ENCODE measurements around the gene OR1L8. TPM values are rescaled to one million over a fixed set of nuclear protein-coding genes. Genes with fewer than 3 reads are reported as not detected.

OR1L8 gene
- total RNA-seq, 4 donors from 2014 or later = not detected

DNA sequence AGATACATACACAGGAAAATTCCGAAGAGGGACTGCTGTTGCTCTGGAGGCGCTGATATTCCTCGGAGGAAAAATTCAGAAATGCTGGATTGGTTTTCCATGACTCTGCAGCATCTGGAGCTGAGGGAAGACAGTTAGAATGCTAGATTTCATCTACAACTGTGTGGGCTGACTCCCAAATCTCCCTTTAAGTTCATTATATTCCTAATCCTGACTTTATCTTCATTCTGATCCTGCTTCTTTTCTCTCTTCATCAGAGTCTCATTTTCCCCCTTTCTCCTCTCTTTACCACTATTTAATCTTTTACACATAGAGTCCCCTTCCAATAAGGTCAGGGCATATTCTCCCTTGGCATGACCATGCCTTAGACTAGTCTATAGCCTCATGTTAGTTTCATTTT is 56.0 kb downstream of the OR1L8 start, which contains the start of gene OR1N1:
Gene OR1N1 (minus strand): TSS at position 101 of the 400 bp plus-strand sequence. CDS start 0 bp downstream, at position 101.
- no peak within 1 kb of the TSS for H3K4me3 ChIP-seq (ENCODE audit: low read depth, poor library complexity, severe bottlenecking)
- no peak for DNase-seq (ENCODE audit: low spot score in 2 of 2)
- WGBS, 2 donors = 79 to 88% methylated on average over 3 of the region's 3 CpGs
- no peak for TF ChIP-seq POLR2A (IDR thresholded peaks at IDR 0.05)
- TF ChIP-seq, protein P1, sequence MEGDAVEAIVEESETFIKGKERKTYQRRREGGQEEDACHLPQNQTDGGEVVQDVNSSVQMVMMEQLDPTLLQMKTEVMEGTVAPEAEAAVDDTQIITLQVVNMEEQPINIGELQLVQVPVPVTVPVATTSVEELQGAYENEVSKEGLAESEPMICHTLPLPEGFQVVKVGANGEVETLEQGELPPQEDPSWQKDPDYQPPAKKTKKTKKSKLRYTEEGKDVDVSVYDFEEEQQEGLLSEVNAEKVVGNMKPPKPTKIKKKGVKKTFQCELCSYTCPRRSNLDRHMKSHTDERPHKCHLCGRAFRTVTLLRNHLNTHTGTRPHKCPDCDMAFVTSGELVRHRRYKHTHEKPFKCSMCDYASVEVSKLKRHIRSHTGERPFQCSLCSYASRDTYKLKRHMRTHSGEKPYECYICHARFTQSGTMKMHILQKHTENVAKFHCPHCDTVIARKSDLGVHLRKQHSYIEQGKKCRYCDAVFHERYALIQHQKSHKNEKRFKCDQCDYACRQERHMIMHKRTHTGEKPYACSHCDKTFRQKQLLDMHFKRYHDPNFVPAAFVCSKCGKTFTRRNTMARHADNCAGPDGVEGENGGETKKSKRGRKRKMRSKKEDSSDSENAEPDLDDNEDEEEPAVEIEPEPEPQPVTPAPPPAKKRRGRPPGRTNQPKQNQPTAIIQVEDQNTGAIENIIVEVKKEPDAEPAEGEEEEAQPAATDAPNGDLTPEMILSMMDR (IDR thresholded peaks at IDR 0.05) = no peak
- intact Hi-C loops (cut with DNase I; ENCODE audit: low total_unique reads) = no loop called here

DNA sequence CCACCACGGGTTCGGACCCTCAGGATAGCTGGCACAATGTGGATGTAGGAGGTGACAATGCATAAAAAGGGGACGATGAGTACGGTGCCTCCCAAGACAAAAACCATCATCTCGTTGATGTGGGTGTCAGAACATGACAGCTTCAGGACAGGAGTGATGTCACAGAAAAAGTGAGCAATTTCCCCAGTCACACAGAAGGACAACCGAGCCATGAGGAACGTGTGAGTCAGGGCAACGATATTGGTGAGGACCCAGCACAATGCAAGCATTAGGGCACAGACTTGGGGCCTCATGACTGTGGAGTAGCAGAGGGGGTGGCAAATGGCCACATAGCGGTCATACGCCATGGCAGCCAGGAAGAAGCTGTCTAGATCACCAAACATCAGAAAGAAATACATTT is 56.6 kb downstream of the OR1L8 start:
- no peak for DNase-seq (ENCODE audit: low spot score in 2 of 2)
- 81 to 86% methylated on average over 10 of the region's 10 CpGs for WGBS, 2 donors
- intact Hi-C loops (cut with DNase I; ENCODE audit: low total_unique reads) = no loop called here
- TF ChIP-seq, protein P1 (IDR thresholded peaks at IDR 0.05) = no peak
- TF ChIP-seq POLR2A (IDR thresholded peaks at IDR 0.05) = no peak
- no peak overlapping the region for H3K4me3 ChIP-seq (ENCODE audit: low read depth, poor library complexity, severe bottlenecking)

GRCh38 chr9:122519376-122519775 is 63.8 kb downstream of the OR1L8 start:
- 93 to 97% methylated on average over 3 of the region's 3 CpGs for WGBS, 2 donors

DNA sequence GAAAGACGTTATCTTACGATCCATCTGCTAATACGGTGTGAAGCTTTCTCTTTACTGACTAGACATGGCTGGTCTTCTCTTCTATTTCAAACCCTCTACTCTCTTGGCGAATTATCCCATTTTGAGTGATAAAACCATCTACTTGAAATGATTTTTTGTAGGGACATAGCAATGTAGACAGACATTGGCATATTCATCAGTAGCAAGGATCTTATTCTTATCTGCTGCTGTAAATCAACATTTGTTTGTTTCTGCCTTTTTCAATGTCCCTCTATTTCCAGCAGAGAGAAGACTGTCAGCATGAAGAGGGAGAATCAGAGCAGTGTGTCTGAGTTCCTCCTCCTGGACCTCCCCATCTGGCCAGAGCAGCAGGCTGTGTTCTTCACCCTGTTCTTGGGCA is 64.3 kb downstream of the OR1L8 start, which contains the start of gene OR1J4:
Gene OR1J4 (plus strand): TSS at position 301 of the 400 bp plus-strand sequence. CDS start 0 bp downstream, at position 301.
- intact Hi-C loops (cut with DNase I; ENCODE audit: low total_unique reads) = no loop called here
- TF ChIP-seq POLR2A (IDR thresholded peaks at IDR 0.05) = no peak
- TF ChIP-seq, protein P1 (IDR thresholded peaks at IDR 0.05) = no peak
- no peak for DNase-seq (ENCODE audit: low spot score in 2 of 2)
- H3K4me3 ChIP-seq (ENCODE audit: low read depth, poor library complexity, severe bottlenecking) = no peak within 1 kb of the TSS
- WGBS, 2 donors = 73 to 77% methylated on average over 4 of the region's 4 CpGs

More at GRCh38 chr9:122519376-122519775, 63.8 kb downstream of the OR1L8 start:
- DNase-seq (ENCODE audit: low spot score in 2 of 2) = no peak
- intact Hi-C loops (cut with DNase I; ENCODE audit: low total_unique reads) = no loop called here
- no peak for TF ChIP-seq POLR2A (IDR thresholded peaks at IDR 0.05)
- TF ChIP-seq, protein P1 (IDR thresholded peaks at IDR 0.05) = no peak
- H3K4me3 ChIP-seq (ENCODE audit: low read depth, poor library complexity, severe bottlenecking) = no peak overlapping the region

DNA sequence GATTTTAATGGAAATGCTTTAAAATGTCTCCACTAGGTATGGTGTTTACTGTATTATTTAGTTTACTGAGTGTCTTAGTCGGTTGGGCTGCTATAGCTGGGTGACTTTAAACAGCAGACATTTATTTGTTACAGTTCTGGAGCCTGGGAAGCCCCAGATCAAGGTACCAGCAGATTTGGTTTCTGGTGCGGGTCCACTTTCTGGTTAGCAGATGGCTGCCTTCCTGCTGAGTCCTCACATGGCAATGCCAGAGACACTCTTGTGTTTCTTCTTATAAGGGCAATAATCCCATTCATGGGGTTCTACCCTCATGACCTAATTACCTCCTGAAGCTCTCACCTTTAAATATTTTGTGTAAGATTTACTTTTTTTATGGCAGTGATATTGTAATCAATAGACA is 65.0 kb downstream of the OR1L8 start:
- TF ChIP-seq, protein P1 (IDR thresholded peaks at IDR 0.05) = no peak
- no peak for TF ChIP-seq POLR2A (IDR thresholded peaks at IDR 0.05)
- WGBS, 2 donors = 55 to 65% methylated on average over 2 of the region's 2 CpGs
- no peak for DNase-seq (ENCODE audit: low spot score in 2 of 2)
- no peak overlapping the region for H3K4me3 ChIP-seq (ENCODE audit: low read depth, poor library complexity, severe bottlenecking)
- intact Hi-C loops (cut with DNase I; ENCODE audit: low total_unique reads) = no loop called here

Other genes with a start within 250 kb of the OR1L8 start
- 100 to 1,000 TPM in 1 of 4 donors, 10 to 100 TPM in 3; 62.9 to 110 (median 84.8) TPM for gene PTGS1, start 212.4 kb downstream of the OR1L8 start, total RNA-seq
- gene OR1J1, start 105.5 kb downstream of the OR1L8 start, total RNA-seq = not detected
- gene OR1J2, start 72.6 kb downstream of the OR1L8 start, total RNA-seq = not detected
- under 1 TPM in 1 of 4 donors, not detected in 3; 0.29 TPM for gene OR1J4, start 64.2 kb downstream of the OR1L8 start, total RNA-seq
- gene OR1N1, start 56.1 kb downstream of the OR1L8 start, total RNA-seq = not detected
- not detected for gene OR1N2, start 30.3 kb downstream of the OR1L8 start, total RNA-seq
- gene OR1Q1, start 31.4 kb upstream of the OR1L8 start, total RNA-seq = not detected
- gene OR1B1, start 74.2 kb upstream of the OR1L8 start, total RNA-seq = not detected
- not detected for gene OR1L1, start 78.3 kb upstream of the OR1L8 start, total RNA-seq
- gene OR1L3, start 91.7 kb upstream of the OR1L8 start, total RNA-seq = not detected
- gene OR1L4, start 140.6 kb upstream of the OR1L8 start, total RNA-seq = not detected
- gene OR1L6, start 158.9 kb upstream of the OR1L8 start, total RNA-seq = not detected
- not detected for gene OR5C1, start 205.5 kb upstream of the OR1L8 start, total RNA-seq
- under 1 TPM in 1 of 4 donors, not detected in 3; 0.66 TPM for gene OR1K1, start 216.7 kb upstream of the OR1L8 start, total RNA-seq
- 10 to 100 TPM; 13.3 to 16.6 (median 15.9) TPM for gene PDCL, start 245.2 kb upstream of the OR1L8 start, total RNA-seq

Measured in lower leg skin (tissue), 4 donors.